WERI-Rb-1 (cell line): ENCODE results near the gene ZBTB39.
"Not testable (repeated sequence)": the region's sequence is repeated elsewhere in the genome, so short reads cannot be mapped to it uniquely, and the experiment has no call there.

ENCODE experiments used
- DNase-seq: peaks from one replicate; pipeline ENCODE4 v3.0.0-alpha.2; 2020
- H3K27ac ChIP-seq: fragments of 250-450 bp; sonication (Bioruptor Pico); 2 replicates; pipeline ENCODE4 v1.5.1; 2020; ENCODE audit warnings: mild to moderate bottlenecking, moderate library complexity
- H3K27me3 ChIP-seq: fragments of 250-450 bp; sonication (Bioruptor Pico); 2 replicates; pipeline ENCODE4 v1.5.1; 2021; ENCODE audit warnings: mild to moderate bottlenecking, low read depth, moderate library complexity; ENCODE audit not compliant: insufficient read depth, severe bottlenecking
- H3K36me3 ChIP-seq: fragments of 250-450 bp; sonication (Bioruptor Pico); 2 replicates; pipeline ENCODE4 v1.5.1; 2020; ENCODE audit warnings: mild to moderate bottlenecking, moderate library complexity
- H3K4me3 ChIP-seq: 2 replicates; pipeline ENCODE4 v1.5.1; 2011; ENCODE audit warnings: low read depth, mild to moderate bottlenecking, control low read depth, low read length
- H3K9me3 ChIP-seq: fragments of 250-450 bp; sonication (Bioruptor Pico); 2 replicates; pipeline ENCODE4 v1.5.1; 2021; ENCODE audit warnings: mild to moderate bottlenecking, moderate library complexity; ENCODE audit not compliant: severe bottlenecking
- TF ChIP-seq, protein P1 (sequence below): IDR thresholded peaks from 2 replicates; pipeline ENCODE4 v1.5.1; 2011; ENCODE audit warnings: low read depth, mild to moderate bottlenecking, control low read depth, inconsistent platforms, low read length

ZBTB39 gene

DNA sequence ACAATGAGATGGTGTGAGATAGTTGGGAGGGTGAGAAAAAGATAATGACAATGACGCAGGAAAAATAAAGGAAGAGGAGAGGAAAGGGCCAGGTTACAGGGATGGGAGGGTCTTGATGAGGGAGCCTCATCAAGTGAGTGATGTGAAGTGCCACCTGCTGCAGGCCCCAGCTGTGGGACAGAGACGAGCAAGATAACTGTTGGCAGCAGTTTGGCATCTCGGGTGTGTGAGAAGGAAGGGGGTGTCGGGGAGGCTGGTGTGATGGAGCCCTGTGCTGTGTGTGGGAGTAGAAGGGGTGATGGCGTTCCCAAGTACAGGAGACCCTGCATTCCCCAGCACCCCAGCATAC is 21.4 kb upstream of the ZBTB39 start:
- no peak overlapping the region for H3K4me3 ChIP-seq
- no peaks in the 10 kb centered on the region for H3K36me3 ChIP-seq
- TF ChIP-seq, protein P1, sequence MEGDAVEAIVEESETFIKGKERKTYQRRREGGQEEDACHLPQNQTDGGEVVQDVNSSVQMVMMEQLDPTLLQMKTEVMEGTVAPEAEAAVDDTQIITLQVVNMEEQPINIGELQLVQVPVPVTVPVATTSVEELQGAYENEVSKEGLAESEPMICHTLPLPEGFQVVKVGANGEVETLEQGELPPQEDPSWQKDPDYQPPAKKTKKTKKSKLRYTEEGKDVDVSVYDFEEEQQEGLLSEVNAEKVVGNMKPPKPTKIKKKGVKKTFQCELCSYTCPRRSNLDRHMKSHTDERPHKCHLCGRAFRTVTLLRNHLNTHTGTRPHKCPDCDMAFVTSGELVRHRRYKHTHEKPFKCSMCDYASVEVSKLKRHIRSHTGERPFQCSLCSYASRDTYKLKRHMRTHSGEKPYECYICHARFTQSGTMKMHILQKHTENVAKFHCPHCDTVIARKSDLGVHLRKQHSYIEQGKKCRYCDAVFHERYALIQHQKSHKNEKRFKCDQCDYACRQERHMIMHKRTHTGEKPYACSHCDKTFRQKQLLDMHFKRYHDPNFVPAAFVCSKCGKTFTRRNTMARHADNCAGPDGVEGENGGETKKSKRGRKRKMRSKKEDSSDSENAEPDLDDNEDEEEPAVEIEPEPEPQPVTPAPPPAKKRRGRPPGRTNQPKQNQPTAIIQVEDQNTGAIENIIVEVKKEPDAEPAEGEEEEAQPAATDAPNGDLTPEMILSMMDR = no peak
- no peaks in the 10 kb centered on the region for H3K27me3 ChIP-seq
- H3K27ac ChIP-seq = no peak overlapping the region
- DNase-seq = no peak
- H3K9me3 ChIP-seq = no peaks in the 10 kb centered on the region

DNA sequence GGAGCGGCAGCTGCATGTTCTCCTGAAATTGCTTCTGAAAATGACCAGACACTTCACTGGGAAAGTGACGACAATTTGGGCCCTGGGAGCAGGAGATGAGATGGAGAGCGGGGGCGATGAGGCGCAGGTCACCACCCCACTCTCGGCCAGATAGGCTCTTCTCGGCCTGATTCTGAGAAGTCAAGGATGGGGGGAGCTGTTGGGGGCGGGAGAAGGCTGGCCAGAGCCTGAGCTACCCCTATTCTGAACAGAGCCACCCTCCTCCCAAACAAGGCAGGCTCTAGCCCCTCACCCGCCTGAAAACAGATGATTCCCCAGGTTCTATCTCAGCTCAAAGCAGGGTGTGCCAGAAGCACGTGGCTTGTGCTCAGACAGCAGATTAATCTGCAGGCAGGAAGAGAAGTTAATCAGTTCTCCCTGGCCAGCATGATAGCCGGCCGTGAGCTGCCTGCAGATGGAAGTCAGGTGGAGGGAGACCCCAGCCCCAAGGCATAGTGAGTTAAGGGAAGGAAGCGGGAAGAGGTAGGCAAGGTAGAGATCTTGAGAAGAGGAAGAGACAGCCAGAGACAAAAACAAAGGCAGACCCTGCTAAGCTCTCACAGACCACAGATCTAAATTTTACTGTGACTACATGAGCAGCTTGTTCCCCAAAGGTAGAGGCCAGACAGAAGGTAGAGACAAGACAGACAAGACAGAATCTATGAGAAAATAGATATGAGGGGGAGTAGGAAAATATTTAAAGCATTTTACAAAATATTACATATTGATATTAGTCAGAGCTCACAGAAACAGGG is 20.9 kb upstream of the ZBTB39 start:
- no peak overlapping the region for H3K4me3 ChIP-seq
- TF ChIP-seq, protein P1 = no peak
- no peak overlapping the region for H3K27ac ChIP-seq
- no peaks in the 10 kb centered on the region for H3K27me3 ChIP-seq
- no peaks in the 10 kb centered on the region for H3K36me3 ChIP-seq
- peak; percentile 63 for DNase-seq
- no peaks in the 10 kb centered on the region for H3K9me3 ChIP-seq

DNA sequence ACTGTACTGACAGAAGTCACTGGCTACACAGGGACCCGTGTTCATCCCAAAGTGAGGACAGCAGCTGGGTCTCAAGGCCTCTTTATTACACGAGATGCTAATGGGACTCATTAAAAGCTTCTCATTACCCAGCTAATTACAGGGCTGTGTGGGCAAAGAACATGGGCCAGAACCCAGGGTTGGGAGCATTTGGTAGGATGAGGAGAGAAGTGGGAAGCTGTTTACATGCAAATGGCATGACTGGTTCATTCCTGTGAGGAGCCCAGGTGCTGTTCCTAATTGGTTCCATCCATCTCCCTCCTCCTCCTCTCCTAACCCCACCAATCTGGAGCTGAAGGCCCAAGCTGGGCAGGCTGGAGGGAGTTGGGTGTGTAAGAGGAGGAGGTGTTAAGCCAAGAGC is 18.9 kb upstream of the ZBTB39 start:
- Histone ChIP-seq H3K9me3 (no peaks in the 10 kb centered on the region), H3K27ac (no peak overlapping the region), H3K27me3 (no peaks in the 10 kb centered on the region), H3K4me3 (no peak overlapping the region), H3K36me3 (no peaks in the 10 kb centered on the region)
- TF ChIP-seq, protein P1 = no peak
- DNase-seq = no peak

DNA sequence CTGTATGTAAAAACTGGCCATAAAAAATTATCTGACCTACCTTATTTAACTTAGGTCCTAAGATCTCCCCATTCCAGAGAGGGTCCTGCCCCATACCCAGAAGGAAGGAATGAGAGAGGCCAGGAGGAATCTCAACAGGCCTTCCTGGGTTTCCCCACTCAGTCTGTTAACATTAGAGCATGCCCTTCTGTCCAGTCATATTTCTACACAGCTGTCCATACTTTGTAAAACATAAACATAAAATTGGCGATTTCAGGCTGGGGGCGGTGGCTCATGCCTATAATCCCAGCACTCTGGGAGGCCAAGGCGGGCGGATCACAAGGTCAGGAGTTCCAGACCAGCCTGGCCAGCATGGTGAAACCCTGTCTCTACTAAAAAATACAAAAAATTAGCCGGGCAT is 16.0 kb upstream of the ZBTB39 start:
- not testable (repeated sequence) for H3K36me3 ChIP-seq, H3K9me3 ChIP-seq, H3K27me3 ChIP-seq, H3K27ac ChIP-seq, H3K4me3 ChIP-seq, DNase-seq

DNA sequence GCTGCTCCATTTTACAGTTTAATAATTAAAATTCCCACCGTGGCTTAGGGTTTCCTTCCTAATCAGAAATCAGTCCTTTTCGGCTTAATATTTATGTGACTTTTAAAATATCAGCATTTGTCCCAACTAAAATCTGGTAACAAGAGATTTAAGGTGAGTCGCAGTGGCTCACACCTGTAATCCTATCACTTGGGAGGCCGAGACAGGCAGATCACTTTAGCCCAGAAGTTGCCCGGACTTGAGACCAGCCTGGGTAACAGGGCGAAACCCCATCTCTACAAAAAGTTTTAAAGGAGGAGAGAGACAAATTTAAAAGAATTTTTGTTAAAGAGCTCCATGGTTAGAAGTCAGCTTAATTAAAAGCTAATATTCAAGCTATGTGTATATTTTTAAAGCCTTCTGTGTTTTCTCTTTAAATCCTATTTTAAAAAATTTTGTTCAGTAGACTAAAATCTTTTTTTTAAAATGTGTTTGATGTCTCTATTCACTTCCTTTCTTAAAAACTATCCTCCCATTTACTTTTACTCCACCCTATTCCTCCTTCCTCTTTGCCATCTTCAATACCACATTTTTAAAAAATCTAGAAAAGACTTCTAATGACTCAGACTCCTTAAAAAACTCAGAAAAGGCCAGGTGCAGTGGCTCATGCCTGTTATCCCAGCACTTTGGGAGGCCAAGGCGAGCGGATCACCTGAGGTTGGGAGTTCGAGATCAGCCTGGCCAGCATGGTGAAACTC is 13.8 kb upstream of the ZBTB39 start:
- Histone ChIP-seq H3K27me3 (no peaks in the 10 kb centered on the region), H3K9me3 (no peaks in the 10 kb centered on the region), H3K27ac (no peak overlapping the region), H3K4me3 (no peak overlapping the region), H3K36me3 (no peaks in the 10 kb centered on the region)
- DNase-seq = no peak
- TF ChIP-seq, protein P1 = no peak

DNA sequence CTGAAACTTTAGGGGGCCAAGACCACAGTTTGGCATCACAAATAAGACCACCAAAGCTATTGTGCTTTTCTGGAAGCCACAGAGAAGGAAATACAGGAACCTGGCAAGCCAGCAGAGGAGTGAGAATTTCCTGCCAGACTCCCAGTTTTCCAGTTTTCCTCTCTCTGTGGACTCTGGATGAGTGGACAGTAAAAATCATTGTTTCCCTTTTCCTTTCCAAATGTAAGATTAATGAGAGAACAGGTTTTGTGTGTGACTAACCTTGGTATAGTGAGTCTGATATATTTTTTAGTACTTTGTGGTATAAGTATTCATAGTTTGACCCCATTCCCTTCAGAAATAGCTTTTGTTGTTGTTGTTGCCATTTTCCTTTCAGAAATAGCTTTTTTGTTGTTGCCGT is 12.6 kb upstream of the ZBTB39 start:
- Histone ChIP-seq H3K27ac (no peak overlapping the region), H3K27me3 (no peaks in the 10 kb centered on the region), H3K9me3 (no peaks in the 10 kb centered on the region), H3K4me3 (no peak overlapping the region), H3K36me3 (no peaks in the 10 kb centered on the region)
- TF ChIP-seq, protein P1 = no peak
- DNase-seq = no peak

DNA sequence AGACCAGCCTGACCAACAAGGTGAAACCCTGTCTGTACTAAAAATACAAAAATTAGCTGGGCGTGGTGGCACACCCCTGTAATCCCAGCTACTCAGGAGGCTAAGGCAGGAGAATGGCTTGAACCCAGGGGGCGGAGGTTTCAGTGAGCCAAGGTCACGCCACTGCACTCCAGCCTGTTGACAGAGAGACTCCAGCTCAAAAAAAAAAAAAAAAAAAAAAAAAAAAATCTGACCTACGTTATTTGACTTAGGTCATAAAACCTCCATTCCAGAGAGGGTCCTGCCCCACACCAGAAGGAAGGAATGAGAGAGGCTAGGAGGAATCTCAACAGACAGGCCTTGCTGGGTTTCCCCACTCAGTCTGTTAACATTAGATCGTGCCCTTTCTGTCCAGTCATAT is 12.0 kb upstream of the ZBTB39 start:
- H3K36me3 ChIP-seq, H3K9me3 ChIP-seq, H3K27me3 ChIP-seq, H3K4me3 ChIP-seq, H3K27ac ChIP-seq, DNase-seq: not testable (repeated sequence)
